OCI-LY7 (cell line): Measurements from ENCODE around the gene ZBTB33. TPM values are rescaled to one million over a fixed set of nuclear protein-coding genes. Genes with fewer than 3 reads are reported as not detected.

Experiments used
- BruUV-seq: library from RNA; stranded (reverse); fragments of 400-500 nt; replicated peaks from 2 replicates; lab custom pipeline; 2021; lab: Mats Ljungman, UMichigan
- CTCF ChIA-PET: fragments of 300-600 bp; sonication (Branson Sonifier 250); formaldehyde crosslinking; loops from one replicate; lab custom pipeline; 2022; ENCODE audit warnings: antibody characterized with exemption; ENCODE audit not compliant: unreplicated experiment; lab: Charles Lee
- POLR2A ChIA-PET: fragments of 300-600 bp; sonication (Branson Sonifier 250); formaldehyde crosslinking; loops from one replicate; lab custom pipeline; 2022; ENCODE audit warnings: antibody characterized with exemption; lab: Charles Lee
- DNase-seq: peaks from one replicate; pipeline ENCODE4 v3.0.0-alpha.2; 2015; ENCODE audit warnings: low spot score
- H2AFZ ChIP-seq: fragments of 200-600 bp; sonication (generic), shearing (Covaris generic); 2 replicates; pipeline ENCODE4 v1.6.1; 2014; ENCODE audit warnings: mild to moderate bottlenecking, antibody characterized with exemption, low read length, moderate library complexity
- H3K27ac ChIP-seq: fragments of 200-600 bp; sonication (generic); 2 replicates; pipeline ENCODE4 v1.5.1; 2014; ENCODE audit warnings: mixed run types, low read depth, mild to moderate bottlenecking, moderate library complexity, low read length, inconsistent platforms; ENCODE audit not compliant: poor library complexity, severe bottlenecking
- H3K36me3 ChIP-seq: fragments of 200-600 bp; sonication (generic); 2 replicates; pipeline ENCODE4 v1.6.1; 2014; ENCODE audit warnings: mild to moderate bottlenecking, antibody characterized with exemption, low read length, moderate library complexity, mixed read lengths; ENCODE audit not compliant: insufficient read depth
- H3K4me1 ChIP-seq: fragments of 200-600 bp; sonication (generic); 2 replicates; pipeline ENCODE4 v1.5.1; 2014; ENCODE audit warnings: mild to moderate bottlenecking, low read length; ENCODE audit not compliant: insufficient read depth, poor library complexity, severe bottlenecking
- H3K4me2 ChIP-seq: fragments of 200-600 bp; sonication (generic); 2 replicates; pipeline ENCODE4 v1.6.1; 2014; ENCODE audit warnings: mild to moderate bottlenecking, low read length
- H3K4me3 ChIP-seq: fragments of 200-600 bp; sonication (generic); 2 replicates; pipeline ENCODE4 v1.5.1; 2014; ENCODE audit warnings: mild to moderate bottlenecking, low read depth, low read length; ENCODE audit not compliant: poor library complexity, severe bottlenecking
- H3K79me2 ChIP-seq: fragments of 200-600 bp; sonication (generic); 2 replicates; pipeline ENCODE4 v1.6.1; 2016; ENCODE audit warnings: low read depth, mild to moderate bottlenecking, low read length, moderate library complexity, mixed read lengths; ENCODE audit not compliant: insufficient read depth
- H3K9me2 ChIP-seq: fragments of 200-600 bp; sonication (generic); 2 replicates; pipeline ENCODE4 v1.6.1; 2016; ENCODE audit warnings: mild to moderate bottlenecking, low read length, mixed read lengths; ENCODE audit not compliant: insufficient read depth
- H3K9me3 ChIP-seq: fragments of 200-600 bp; sonication (generic); 2 replicates; pipeline ENCODE4 v1.6.1; 2014; ENCODE audit warnings: mild to moderate bottlenecking, mixed run types, low read length, mixed read lengths
- H4K20me1 ChIP-seq: fragments of 200-600 bp; sonication (generic); 2 replicates; pipeline ENCODE4 v1.6.1; 2014; ENCODE audit warnings: mild to moderate bottlenecking, antibody characterized with exemption, low read length, moderate library complexity, mixed read lengths; ENCODE audit not compliant: insufficient read depth
- EZH2phosphoT487 ChIP-seq: fragments of 200-600 bp; sonication (generic); IDR thresholded peaks from 2 replicates; pipeline ENCODE4 v1.6.1; 2018; ENCODE audit warnings: low read depth, borderline replicate concordance, mild to moderate bottlenecking, mixed run types, antibody characterized with exemption, low read length, moderate library complexity, mixed read lengths
- intact Hi-C: fragments of 100-400 bp; cut with micrococcal nuclease; formaldehyde crosslinking; loops from one replicate; pipeline ENCODE4 v1.10.0; 2022; ENCODE audit not compliant: unreplicated experiment
- total RNA-seq, 2 experiments: library from RNA; depleted of rRNA in 1 of 2; stranded (reverse); fragments of >200 nt in 1 of 2; shearing (Covaris generic) in 1 of 2; gene quantifications; 2 replicates each; pipeline ENCODE4 v1.2.3, GENCODE V29; 2014 to 2022
- TF ChIP-seq, protein P1 (sequence below): fragments of 200-600 bp; sonication (generic); conservative IDR thresholded peaks from 2 replicates; pipeline ENCODE4 v1.5.1; 2014; ENCODE audit warnings: mild to moderate bottlenecking, antibody characterized with exemption, low read length, moderate library complexity, mixed read lengths

Gene ZBTB33
- total RNA-seq, 2 experiments from 2014 or later = 16.7 to 19.3 TPM

- Histone ChIP-seq H3K79me2 (peaks cover 18% of the 10 kb centered on the region; the same call in 1 of the 2 replicates), H3K27ac (peak overlapping the region; percentile 23), H3K4me1 (peaks cover 14% of the 10 kb centered on the region), H3K4me3 (peak overlapping the region; percentile 87), H3K9me3 (no peaks in the 10 kb centered on the region), H2AFZ (peak overlapping the region; percentile 99), H3K36me3 (no peaks in the 10 kb centered on the region), H4K20me1 (no peaks in the 10 kb centered on the region), H3K4me2 (peak overlapping the region; percentile 95), H3K9me2 (no peaks in the 10 kb centered on the region)
- intact Hi-C loops = no loop called here
- no TSS peak for BruUV-seq
- DNase-seq = peak; percentile 76
- no peak for TF ChIP-seq EZH2phosphoT487
- TF ChIP-seq, protein P1, sequence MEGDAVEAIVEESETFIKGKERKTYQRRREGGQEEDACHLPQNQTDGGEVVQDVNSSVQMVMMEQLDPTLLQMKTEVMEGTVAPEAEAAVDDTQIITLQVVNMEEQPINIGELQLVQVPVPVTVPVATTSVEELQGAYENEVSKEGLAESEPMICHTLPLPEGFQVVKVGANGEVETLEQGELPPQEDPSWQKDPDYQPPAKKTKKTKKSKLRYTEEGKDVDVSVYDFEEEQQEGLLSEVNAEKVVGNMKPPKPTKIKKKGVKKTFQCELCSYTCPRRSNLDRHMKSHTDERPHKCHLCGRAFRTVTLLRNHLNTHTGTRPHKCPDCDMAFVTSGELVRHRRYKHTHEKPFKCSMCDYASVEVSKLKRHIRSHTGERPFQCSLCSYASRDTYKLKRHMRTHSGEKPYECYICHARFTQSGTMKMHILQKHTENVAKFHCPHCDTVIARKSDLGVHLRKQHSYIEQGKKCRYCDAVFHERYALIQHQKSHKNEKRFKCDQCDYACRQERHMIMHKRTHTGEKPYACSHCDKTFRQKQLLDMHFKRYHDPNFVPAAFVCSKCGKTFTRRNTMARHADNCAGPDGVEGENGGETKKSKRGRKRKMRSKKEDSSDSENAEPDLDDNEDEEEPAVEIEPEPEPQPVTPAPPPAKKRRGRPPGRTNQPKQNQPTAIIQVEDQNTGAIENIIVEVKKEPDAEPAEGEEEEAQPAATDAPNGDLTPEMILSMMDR = no peak
- ChIA-PET POLR2A (no interaction called here), CTCF (no interaction called here)
Observed at GRCh38 chrX:120244735-120245498, 5.7 kb upstream of the ZBTB33 start.

DNA sequence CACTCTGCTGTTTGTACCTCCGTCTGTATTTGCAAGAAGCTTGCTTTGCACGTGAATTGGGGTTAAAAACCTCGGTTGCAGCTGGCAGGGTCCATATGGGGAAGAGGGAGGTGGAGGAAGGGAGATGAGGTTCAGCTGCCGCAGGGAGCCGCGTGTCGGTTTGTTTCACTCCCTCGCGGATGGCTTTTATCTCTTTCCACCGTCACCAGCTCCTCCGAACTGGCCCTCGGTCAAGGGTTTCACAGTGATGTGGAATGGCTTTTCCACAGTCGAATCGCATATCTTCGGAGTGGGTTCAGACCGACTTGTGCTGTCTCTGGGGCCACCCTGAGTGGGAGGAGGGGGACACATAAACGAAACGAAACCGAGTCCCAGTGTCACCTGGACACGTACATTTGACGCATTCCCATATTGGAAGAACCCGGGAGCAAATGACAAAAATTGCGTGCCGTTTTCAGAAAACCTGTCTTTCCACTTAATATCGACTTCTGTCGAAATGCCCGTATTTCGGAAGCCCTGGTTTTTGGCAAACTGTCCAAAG is 929 bp downstream of the ZBTB33 start:
- peak overlapping the region; percentile 21; the same call in 1 of the 2 replicates for H2AFZ ChIP-seq
- intact Hi-C loops = loop anchor here (2.0 to 10.0 kb wide), 3 partner anchors 51 to 503 kb away; partner anchors contain the start of gene LAMP2
- TSS peak; percentile 56 for BruUV-seq

More for the DNA sequence above, 929 bp downstream of the ZBTB33 start:
- peak overlapping the region; percentile 92 for H3K4me3 ChIP-seq
- peak overlapping the region; percentile 85 for H3K4me2 ChIP-seq
- TF ChIP-seq, protein P1 = no peak
- TF ChIP-seq EZH2phosphoT487 = no peak
- ChIA-PET CTCF (no interaction called here), POLR2A (interaction anchor here (0.5 to 1.9 kb wide), 4 partner anchors 10 to 310 kb away, joined by 3 to 13 read pairs (median 4); no protein-coding TSS in a partner anchor)
- peaks cover 43% of the 10 kb centered on the region for H3K79me2 ChIP-seq
- H3K36me3 ChIP-seq = peaks cover 34% of the 10 kb centered on the region
- peak overlapping the region; percentile 90 for H3K27ac ChIP-seq
- H3K4me1 ChIP-seq = peaks cover 14% of the 10 kb centered on the region
- 0 out of 2 replicates have a peak, but pooled peaks cover 3% of the 10 kb centered on the region for H4K20me1 ChIP-seq
- peak; percentile 58 for DNase-seq
- H3K9me3 ChIP-seq = no peaks in the 10 kb centered on the region
- H3K9me2 ChIP-seq = no peaks in the 10 kb centered on the region
